GM19238 (cell line): Measurements from ENCODE around the gene RASSF1.

Experiments
- DNase-seq: peaks from one replicate; pipeline ENCODE4 v3.0.0; 2011; ENCODE audit warnings: low spot score; ENCODE audit not compliant: insufficient read length

The RASSF1 gene

DNA sequence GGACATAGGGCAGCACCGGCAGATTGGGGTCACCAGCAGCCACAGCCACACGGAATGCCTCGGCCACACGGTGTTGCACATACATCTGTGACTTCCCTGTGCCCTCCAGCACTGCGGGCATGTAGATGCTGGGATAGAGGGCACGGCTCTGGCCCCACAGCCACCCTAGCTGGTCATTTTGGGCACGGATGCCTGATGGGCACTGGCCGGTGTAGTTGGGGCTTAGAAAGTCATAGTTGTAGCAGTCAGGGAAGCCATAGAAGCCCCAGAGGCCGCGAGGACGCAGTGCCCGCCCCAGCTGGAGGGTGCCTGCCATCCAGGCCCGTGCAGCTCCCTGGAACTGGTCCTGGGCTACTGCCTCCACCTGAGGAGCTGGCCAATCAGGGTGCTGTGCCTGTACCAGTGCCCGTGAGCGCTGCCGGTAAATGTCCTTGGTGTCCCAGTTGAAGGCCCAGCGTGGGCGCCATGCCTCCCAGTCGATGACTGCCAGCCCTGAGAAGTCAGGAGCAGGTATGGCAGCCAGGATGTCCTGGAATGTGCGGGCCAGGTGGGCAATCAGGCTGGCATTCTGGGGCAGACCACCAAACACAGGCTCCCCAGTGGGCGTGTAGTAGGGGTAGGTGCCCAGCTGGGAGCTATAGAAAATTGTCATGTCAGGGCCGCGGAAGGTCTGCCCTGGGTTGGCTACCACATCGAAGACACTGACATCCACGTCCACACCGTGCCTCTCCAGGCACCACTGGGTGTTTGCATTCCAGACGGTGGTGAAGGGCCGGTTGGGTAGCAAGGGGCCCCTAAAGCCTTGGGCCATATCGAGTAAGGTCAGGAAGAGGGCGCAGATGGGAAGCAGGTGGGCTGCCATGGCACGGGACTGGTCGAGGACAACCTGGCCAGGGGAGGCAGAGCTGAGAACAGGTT is 38.3 kb downstream of the RASSF1 start:
- no peak for DNase-seq

DNA sequence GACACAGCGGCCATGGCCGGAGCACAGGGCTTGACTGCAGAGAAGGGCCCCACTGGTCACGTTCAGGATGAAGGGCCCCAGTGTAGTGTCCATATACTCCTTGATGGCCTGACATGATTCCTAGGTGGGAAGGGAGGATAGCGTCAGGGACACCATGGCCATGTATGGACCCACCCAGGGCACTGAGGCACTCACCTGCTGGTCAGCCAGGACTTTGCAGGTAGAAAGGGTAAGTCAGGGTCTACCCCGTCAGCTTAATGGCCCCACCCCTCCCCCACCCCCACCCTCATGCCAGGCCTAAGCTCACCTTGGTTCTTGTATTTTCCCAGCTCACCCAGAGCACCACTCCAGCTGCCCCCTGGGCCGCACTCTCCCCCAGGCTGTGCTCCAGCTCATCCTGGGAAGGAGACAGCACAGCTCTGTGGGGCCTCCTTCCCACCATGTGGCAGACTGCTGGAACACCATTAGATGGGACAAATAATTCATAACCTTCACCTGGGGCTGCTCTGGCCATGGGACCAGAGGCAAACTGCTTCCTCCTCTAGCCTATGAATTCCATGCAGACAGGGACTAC is 39.9 kb downstream of the RASSF1 start:
- DNase-seq: no peak

DNA sequence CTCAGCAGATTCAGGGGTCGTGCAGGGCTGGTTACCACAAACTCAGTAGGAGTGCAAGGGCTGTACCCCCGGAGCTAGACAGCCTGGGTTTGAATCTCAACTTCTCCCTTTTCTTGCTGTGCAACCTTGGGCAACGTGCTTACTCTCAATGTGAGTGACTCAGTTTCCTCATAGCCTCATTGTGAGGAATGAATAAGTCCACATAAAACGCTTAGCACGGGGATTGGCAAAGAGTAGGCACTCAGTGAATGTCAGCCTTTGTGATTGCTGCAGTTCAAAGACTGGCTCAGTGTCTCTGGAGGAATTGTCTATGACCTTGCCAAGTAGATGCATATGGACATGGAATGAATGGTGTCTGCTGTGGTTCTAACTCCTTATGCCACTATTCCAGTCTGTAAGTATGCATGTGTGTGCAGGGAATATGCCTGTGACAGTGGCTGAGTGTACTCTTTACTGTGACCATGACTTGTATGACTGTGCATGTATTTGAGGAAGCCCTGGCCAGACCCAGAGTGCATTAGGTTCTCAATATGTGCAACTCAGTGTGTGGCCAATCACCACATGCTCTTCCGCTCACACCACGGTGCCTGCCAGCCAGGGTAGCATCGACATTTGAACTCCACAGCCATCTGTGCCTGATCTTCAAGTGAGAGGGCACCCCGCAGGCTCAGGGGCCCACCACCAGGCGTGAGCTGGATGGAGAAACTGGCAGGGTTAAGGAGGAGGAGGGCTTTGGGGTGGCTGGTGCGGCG is 40.5 kb downstream of the RASSF1 start:
- no peak for DNase-seq

DNA sequence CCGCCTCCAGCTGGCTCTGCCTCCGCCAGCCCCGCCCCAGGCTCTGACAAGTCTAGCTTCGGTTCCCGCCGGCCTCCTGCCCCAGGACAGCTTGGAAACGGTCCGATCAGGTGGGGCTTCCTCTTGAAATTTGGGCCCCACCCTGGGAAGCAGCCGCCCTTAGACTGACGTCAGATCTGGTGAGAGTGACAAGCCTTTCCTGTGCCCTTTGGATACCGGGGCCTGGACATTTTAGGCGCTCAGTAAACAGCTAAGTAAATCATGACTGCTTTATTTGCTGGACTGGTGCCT is 41.1 kb downstream of the RASSF1 start:
- no peak for DNase-seq

DNA sequence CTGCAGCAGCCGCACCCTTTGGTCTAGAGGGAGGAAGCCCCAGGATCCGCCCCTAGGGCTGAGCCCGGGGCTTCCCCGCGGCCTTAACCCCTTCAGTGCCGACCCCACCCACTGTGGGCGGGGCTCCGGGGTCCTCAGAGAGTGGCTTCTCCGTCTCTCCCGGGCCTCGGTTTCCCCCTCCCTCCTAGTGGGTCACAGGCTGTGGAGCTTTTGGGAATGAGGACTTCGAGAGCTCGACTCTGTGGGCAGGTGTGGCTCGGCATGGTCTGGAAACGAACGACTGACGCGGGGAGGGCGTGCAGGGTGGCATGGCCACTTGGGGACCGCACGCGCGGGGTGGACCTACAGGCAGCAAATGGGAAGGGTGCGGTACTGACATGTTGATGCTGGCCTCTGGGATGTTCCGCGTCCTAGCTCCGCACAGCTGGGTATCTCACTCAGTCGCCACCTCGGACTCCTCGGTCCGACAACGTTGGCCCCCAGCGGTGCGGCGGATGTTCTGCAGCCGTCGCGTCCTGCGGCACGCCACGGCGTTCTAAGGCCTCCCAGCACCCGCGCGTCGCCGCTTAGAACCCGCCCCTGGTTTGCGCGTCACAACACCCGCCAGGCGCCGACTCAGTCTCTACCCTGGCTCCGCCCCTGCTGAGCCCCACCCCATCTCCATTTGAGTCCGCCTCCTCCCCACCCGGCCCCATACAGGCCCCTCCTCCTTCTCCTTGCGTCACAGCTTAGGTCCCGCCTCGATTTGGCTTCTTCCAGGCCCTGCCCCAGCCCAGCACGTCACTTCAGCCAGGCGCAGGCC is 41.6 kb downstream of the RASSF1 start, which contains the start of the genes HYAL3 and NAA80:
Gene HYAL3 (minus strand): TSS at position 570 of the 802 bp plus-strand sequence. CDS start 3,803 bp downstream, outside the sequence.
Gene NAA80 (minus strand): TSS at position 570 of the 802 bp plus-strand sequence. CDS start 1,942 bp downstream, outside the sequence.
- peak; percentile 97 for DNase-seq

DNA sequence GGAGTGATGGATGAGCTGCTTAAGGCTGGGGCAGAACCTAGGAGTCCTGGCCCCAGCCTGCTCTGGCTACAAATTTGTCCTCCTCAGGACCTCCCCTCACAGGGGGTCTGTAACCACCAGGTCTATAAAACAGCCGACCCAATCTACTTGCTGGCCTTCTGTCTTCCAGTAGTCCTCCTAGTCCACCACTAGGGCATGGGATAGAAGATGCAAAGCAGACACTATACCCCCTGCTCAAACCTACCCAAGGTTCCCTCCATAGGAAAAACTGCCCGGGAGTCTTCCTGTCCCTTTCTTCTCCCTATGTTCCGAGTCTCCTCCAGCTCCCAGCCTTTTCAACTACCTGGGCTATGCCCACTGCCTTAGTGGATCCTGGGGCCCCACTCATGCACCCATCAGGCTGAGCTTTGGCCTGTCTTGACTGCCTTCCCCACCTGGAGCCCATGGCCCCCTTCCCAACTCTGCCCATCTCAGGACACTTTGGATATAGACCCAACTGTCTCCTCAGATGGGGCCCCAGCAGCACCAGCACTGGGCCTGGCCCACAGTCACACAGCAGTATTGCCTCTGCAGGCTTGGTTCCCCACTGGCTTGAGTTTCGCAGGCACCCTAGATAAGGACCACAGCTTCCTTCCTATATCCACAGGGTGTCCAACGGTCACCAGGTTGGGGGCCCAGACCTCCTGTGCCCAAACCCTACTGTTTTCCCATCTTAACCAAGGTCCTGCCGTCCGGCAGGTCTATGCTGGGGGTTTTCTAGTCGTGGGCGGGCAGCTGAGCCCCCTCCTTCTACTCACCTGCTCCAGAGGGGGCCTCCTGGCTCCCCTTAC is 42.5 kb downstream of the RASSF1 start:
- no peak for DNase-seq

DNA sequence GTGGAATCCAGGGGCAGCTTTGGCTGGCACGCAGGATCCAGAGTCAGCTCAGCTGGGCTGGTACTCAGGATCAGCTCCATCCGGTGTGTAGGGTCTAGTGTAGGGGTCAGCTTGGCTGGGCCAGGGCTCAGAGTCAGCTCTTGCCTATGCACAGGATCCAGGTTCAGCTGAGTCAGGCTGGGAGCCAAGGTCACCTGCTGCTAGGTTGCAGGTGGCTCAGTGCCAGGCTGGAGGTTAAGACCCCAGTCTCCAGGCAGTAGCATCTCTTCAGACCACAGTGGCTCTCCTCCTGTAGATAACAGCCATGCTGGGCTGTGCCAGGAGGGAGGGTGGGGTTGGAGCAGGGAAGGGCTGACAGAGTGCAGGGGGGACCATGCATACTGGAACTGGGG is 43.3 kb downstream of the RASSF1 start:
- DNase-seq: no peak

DNA sequence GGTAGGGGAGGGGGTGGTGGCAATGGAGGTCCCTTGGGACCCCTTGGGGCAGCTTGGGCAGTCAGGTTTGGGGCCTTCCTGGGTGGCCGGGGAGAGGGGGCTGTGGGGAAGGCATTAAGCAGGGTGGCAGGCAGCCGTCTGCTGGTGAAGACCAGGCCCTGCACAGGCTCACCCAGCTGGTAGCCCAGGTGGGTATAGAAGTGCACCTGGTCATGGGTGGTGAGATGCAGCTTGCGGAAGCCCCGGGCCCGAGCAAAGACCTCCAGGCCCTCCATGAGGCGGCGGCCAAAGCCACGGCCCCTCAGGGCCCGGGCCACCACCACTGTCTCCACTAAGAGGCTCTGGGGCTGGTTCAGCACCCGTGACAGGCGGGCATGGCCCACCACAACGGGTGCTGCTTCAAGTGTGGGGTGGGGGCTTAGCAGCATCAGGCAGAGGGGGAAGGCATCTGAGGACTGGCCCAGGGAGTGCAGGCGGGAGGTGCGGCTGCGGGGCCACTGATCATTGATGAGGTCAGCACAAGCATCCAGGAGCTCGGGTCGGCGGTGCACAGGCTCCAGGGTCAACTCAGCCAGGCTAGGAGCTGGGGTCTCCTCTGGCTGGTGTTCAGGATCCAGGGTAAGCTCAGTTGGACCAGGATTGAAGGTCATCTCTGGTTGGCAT is 43.8 kb downstream of the RASSF1 start:
- no peak for DNase-seq

DNA sequence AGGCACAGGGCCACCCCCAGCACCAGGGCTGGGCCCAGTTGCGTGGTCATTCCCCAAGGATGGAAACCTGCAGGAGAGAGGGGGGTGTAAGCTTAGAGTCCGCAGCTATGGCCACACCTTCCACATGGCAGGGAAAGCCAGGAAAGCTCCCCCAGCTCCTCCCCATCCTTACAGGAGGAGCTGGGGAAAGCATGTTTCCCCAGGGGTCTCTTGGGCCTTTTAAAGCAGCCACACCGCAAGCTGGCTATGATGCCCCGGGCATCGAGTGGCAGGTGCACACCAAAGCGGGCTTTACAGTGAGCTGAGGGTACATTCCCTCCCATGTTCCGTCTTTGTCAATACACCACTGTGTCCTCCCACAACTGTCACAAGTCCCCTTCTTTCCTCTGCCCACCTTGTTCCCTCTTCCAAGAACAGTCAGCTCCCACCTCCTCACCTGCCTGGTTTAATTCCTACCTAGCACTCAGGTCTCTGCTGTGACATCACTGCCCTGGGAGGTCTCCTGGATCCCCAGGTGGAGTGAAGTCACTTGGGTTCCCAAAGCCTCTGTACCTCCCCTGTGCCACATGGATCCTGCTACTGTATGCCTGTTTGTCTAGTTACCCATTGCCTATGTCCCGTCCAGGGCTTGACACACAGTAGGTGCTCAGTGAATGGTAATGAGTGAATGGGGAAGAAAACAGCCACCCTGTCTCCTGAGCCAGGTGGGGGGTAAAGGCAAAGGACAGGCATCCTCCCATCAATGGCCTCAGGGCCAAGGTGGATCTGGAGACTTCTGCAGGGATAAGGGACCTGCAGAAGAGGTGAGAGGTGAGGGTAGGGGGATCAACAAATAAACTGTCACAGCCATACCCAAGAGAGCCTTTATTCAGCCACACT is 44.8 kb downstream of the RASSF1 start:
- no peak for DNase-seq

DNA sequence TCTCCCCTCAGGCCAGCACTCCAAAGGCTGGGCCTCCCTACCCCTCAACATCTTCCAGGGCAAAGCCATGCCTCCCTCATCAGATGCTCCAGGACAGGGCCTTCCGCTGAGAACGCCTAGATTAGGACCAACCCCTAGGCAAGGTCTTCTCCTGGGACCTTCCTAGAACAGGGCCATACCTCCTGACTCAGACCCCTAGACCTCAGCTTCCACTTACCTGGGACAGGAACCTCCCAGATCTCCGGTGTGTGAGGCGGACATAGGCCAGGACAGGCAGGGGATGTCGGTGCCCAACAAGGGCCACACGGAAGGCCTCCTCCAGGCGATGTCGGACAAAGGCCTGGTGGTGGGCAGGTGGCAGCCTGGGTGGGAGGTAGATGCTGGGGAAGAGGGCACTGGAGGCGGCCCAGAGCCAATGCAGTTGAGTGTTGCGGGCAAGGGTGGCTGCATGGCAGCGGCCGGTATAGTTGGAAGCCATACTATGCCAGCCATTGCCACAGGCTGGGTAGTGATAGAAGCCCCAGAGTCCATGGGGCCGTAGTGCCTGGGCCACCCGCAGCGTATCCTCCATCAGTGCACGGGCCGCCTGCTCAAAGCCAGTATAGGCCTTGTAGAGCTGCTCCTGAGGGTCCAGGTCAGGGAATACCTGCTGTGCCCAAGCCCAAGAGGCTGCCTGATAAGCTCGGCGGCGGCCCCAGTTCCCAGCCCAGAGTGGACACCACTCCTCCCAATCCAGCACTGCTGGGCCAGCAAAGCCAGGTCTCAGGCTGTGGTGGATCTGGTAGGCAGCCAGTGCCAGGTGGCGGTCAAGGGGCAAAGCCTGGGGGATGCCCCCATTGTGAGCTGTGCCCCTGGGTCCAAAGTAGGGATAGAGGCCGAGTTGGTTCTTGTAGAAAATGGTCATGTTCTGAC is 45.9 kb downstream of the RASSF1 start:
- DNase-seq: no peak

DNA sequence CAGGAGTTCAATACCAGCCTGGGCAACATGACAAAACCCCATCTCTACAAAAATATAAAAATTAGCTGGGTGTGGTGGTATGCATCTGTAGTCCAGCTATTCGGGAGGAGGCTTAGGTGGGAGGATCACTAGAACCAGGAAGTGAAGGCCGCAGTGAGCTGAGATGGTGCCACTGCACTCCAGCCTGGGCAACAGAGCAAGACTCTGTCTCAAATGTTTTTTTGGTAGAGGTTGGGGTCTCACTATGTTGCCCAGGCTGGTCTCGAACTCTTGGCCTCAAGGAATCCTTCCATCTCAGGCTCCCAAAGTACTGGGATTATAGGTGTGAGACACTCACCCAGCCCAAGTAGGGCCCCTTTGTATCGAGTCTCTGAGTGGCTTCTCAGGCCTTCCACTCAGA is 46.5 kb downstream of the RASSF1 start:
- DNase-seq: no peak

DNA sequence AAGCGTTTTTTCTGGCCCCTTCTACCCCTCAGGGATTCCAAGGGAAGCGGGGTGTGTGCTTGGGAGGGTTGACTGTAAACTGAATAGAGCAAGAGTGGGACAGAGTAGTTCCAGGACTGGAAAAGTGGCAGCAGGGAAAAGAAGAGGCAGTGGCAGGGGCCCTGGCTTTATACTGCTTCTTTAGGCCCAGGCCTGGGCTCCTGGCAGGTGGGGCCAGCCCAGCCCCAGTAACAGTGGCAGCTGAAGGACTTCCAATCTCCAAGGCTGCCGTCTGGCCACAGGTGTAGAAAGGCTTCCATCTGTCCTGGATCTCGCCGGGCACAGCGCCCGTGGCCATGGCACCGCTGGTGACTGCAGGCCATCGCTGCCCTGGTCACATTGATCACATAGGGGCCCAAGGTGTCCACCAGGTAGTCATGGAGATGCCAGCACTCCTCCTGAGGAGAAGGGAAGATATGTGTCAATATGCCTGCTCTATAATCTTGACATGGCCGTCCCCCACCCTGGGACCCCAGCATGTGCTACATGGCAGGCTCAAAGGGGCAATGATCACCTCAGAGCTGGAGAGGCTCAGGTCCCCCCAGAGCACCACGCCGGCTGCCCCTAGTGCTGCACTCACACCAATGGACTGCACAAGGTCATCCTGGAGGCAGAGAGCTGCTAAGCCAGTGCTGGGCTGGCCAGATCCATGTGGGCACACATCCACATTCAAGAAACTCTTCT is 47.4 kb downstream of the RASSF1 start:
- no peak for DNase-seq

DNA sequence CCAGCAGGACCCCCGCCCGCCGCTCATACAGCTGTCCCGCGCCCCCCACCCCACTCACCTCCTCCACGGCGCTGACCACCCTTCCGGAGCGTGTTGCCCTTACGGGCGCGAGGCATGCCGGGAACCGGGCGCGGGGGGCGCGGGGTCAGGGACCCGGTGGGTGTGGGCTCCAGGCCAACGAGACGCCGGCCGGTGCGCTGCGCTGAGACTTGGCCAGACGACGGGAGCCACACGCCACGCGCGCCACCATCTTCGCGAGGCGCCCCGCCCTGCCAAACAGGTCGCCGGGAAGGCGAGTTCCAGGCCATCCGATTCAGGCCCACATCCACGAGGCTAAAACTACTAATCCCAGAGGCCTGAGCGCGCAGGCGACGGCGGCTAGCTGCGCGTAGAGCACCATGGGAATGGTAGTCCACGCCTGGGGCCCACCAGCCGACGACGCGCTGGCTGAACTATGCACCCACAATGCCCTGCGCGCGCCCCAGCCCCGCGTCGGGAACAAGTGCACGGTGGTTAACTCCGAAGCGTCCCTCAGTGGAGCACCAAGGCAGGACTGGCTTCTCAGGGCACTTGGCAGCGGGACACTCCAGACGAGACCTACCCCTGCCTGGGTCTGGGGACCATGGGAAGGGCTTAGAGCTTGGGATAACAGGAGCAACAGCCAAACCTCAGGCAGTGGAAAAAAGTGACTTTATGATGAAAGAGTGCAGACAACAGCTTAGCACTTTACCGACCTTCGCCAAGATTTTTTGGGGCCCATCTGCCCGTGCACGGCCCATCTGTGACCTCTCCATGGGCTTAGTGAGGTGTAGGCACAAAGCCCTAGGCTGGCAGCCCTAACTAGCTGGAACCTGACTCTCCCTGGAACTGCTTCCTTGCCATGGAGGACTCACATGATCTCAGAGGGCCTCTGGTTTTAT is 48.2 kb downstream of the RASSF1 start, which contains the start of gene IFRD2:
Gene IFRD2 (minus strand): TSS at position 271 of the 920 bp plus-strand sequence. CDS start 155 bp downstream, at position 116.
- peak; percentile 95 for DNase-seq

DNA sequence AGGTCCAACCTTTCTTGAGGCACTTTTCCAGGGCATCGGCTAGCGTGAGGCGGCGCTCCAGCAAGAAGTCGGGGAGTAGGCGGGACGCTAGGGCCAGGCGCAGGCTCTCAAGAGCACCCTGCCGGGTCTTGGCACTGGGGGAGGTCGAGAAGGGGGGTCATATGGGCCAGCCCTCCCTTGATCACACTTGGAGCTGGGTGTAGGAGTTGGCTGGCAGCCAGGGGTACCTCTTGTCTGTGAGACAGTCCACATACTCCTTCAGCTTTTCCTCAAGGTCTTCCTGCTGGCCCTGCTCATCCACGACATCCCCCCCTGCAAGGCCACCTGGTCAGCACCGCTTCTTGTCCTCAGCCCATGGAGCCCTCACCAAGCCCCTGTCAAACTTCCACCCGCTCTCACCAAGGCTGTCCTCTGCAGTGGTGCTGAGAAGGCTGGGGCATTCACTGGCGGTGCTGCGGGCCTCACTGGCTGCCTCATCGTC is 50.4 kb downstream of the RASSF1 start:
- DNase-seq: no peak

DNA sequence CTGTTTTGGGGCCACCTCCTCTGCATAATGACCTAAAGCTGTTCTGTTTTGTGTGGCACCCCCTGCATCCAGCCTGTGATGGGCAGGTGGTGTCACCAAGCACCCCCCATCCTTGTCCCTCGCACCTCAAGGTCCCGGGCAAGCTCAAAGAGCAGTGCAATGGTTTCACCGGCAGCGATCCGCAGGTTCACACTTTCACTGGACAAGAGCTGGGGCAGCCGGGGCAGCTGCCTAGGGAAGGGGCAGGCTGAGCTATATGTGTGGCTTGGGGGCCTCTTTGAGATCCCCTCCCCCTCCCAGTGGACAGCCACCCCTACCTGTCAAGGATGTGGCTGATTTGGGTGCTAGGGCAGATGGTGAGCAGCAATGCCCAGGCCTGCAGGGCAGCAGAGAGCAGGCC is 51.5 kb downstream of the RASSF1 start:
- DNase-seq: no peak
